ENCODE measurements around the gene ENTPD5.

Gene ENTPD5

DNA sequence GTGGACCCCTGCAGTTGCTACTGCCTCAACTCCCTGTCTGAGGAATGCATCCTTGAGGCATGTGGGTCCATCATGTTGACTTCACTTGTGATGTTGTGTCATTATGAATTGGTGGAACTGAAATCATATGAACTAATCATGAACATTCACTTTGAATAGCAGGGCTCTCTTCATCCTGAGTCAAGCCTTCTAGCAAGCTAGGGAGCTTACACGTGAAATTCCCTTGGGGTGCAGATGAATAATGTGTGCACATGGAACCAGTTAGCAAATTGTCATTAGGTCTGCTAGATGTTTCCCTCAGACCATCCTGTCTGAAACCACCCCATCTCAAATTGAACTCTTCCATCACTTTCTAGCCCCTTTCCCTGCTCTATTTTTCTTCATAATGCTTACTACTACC lies 65.4 kb downstream of the ENTPD5 start (continued):
- TF ChIP-seq, protein P1, sequence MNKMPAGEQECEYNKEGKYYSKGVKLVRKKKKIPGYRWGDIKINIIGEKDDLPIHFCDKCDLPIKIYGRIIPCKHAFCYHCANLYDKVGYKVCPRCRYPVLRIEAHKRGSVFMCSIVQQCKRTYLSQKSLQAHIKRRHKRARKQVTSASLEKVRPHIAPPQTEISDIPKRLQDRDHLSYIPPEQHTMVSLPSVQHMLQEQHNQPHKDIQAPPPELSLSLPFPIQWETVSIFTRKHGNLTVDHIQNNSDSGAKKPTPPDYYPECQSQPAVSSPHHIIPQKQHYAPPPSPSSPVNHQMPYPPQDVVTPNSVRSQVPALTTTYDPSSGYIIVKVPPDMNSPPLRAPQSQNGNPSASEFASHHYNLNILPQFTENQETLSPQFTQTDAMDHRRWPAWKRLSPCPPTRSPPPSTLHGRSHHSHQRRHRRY (tag by site-specific recombination; IDR thresholded peaks at IDR 0.05) = no peak
- TF ChIP-seq ZNF701 (tag by site-specific recombination; IDR thresholded peaks at IDR 0.05) (no peak), ZNF280D (tag by site-specific recombination; IDR thresholded peaks at IDR 0.05) (no peak), ZNF521 (tag by site-specific recombination; IDR thresholded peaks at IDR 0.05) (no peak), MEIS1 (CRISPR knock-in tag; IDR thresholded peaks at IDR 0.05; ENCODE audit: borderline replicate concordance) (no peak)

- POLR2A ChIA-PET = interaction anchor here (0.9 to 1.3 kb wide), 4 partner anchors 14 to 236 kb away, joined by 3 to 5 read pairs (median 4); partner anchors contain the start of gene ZNF410
- H3K9me3 ChIP-seq (ENCODE audit: control insufficient read depth, insufficient read depth, low read depth, low read length) = no peaks in the 10 kb centered on the region
- TF ChIP-seq ZNF626 (tag by site-specific recombination; IDR thresholded peaks at IDR 0.05) (no peak), SETDB1 (IDR thresholded peaks at IDR 0.05; ENCODE audit: insufficient read length, low read length) (no peak), ZNF341 (tag by site-specific recombination; IDR thresholded peaks at IDR 0.05; ENCODE audit: low read depth) (no peak; the same call in 1 of the 2 replicates), GLI4 (tag by site-specific recombination; IDR thresholded peaks at IDR 0.05) (0 out of 2 replicates have a peak, but pooled peaks have one; percentile 70), ZNF777 (tag by site-specific recombination; IDR thresholded peaks at IDR 0.05; ENCODE audit: borderline replicate concordance) (no peak), ZNF530 (tag by site-specific recombination; IDR thresholded peaks at IDR 0.05; ENCODE audit: low read depth) (no peak), ZNF391 (tag by site-specific recombination; IDR thresholded peaks at IDR 0.05; ENCODE audit: borderline replicate concordance, low read depth) (no peak), BCL11B (tag by site-specific recombination; IDR thresholded peaks at IDR 0.05; ENCODE audit: low read depth) (no peak; the same call in 1 of the 2 replicates), ZNF610 (tag by site-specific recombination; IDR thresholded peaks at IDR 0.05; ENCODE audit: borderline replicate concordance) (no peak; the same call in 1 of the 2 replicates), ZBTB6 (tag by site-specific recombination; IDR thresholded peaks at IDR 0.05) (no peak), SP2 (tag by site-specific recombination; IDR thresholded peaks at IDR 0.05) (peak; percentile 93), OSR2 (tag by site-specific recombination; IDR thresholded peaks at IDR 0.05) (0 out of 2 replicates have a peak, but pooled peaks have one; percentile 11), ZNF202 (tag by site-specific recombination; IDR thresholded peaks at IDR 0.05; ENCODE audit: borderline replicate concordance) (no peak), ZNF335 (tag by site-specific recombination; conservative IDR thresholded peaks at IDR 0.05) (peak; percentile 98), ZNF561 (tag by site-specific recombination; IDR thresholded peaks at IDR 0.05; ENCODE audit: borderline replicate concordance) (no peak), ZNF121 (tag by site-specific recombination; IDR thresholded peaks at IDR 0.05) (no peak), ZNF404 (tag by site-specific recombination; IDR thresholded peaks at IDR 0.05) (no peak), ZBTB17 (tag by site-specific recombination; IDR thresholded peaks at IDR 0.05) (peak; percentile 93), ZNF2 (tag by site-specific recombination; IDR thresholded peaks at IDR 0.05) (peak; percentile 87), ZNF426 (tag by site-specific recombination; IDR thresholded peaks at IDR 0.05) (no peak), ZNF555 (tag by site-specific recombination; conservative IDR thresholded peaks at IDR 0.05) (no peak), ZNF585B (tag by site-specific recombination; IDR thresholded peaks at IDR 0.05) (no peak), ZNF473 (tag by site-specific recombination; IDR thresholded peaks at IDR 0.05) (no peak)
- TF ChIP-seq, protein P2, sequence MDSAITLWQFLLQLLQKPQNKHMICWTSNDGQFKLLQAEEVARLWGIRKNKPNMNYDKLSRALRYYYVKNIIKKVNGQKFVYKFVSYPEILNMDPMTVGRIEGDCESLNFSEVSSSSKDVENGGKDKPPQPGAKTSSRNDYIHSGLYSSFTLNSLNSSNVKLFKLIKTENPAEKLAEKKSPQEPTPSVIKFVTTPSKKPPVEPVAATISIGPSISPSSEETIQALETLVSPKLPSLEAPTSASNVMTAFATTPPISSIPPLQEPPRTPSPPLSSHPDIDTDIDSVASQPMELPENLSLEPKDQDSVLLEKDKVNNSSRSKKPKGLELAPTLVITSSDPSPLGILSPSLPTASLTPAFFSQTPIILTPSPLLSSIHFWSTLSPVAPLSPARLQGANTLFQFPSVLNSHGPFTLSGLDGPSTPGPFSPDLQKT (IDR thresholded peaks at IDR 0.05; ENCODE audit: borderline replicate concordance, low read depth, low read length) = no peak; the same call in 1 of the 2 replicates
Measured at GRCh38 chr14:73949752-73950734, 69.0 kb downstream of the ENTPD5 start, which contains the start of the genes COQ6 and FAM161B. Gene COQ6 (plus strand): TSS chr14:73950302. CDS start chr14:73950333, 31 bp downstream. Gene FAM161B (minus strand): TSS chr14:73950094. CDS start chr14:73950026, 68 bp downstream.

More at GRCh38 chr14:73949752-73950734, 69.0 kb downstream of the ENTPD5 start, which contains the start of the genes COQ6 and FAM161B:
- Histone ChIP-seq H3K4me1 (ENCODE audit: control insufficient read depth, insufficient read depth, low read length) (no peaks in the 10 kb centered on the region), H3K27ac (ENCODE audit: extremely low read depth, low read depth, low read length) (peak within 1 kb of the TSS; percentile 74), H3K4me3 (ENCODE audit: low read depth, low read length) (peak within 1 kb of the TSS; percentile 88), H3K36me3 (ENCODE audit: control insufficient read depth in 2 of 2, insufficient read depth in 1 of 2, low read length in 2 of 2) (peaks cover 8 to 22% of the 10 kb centered on the region in 2 experiments; a peak in 2 of 3 replicates)
- CTCF ChIA-PET = interaction anchor here (0.7 kb wide), 1 partner anchor 91 kb away, joined by 4 read pairs; no protein-coding TSS in a partner anchor
